Measurements from ENCODE around the gene BTNL9.

BTNL9 gene

DNA sequence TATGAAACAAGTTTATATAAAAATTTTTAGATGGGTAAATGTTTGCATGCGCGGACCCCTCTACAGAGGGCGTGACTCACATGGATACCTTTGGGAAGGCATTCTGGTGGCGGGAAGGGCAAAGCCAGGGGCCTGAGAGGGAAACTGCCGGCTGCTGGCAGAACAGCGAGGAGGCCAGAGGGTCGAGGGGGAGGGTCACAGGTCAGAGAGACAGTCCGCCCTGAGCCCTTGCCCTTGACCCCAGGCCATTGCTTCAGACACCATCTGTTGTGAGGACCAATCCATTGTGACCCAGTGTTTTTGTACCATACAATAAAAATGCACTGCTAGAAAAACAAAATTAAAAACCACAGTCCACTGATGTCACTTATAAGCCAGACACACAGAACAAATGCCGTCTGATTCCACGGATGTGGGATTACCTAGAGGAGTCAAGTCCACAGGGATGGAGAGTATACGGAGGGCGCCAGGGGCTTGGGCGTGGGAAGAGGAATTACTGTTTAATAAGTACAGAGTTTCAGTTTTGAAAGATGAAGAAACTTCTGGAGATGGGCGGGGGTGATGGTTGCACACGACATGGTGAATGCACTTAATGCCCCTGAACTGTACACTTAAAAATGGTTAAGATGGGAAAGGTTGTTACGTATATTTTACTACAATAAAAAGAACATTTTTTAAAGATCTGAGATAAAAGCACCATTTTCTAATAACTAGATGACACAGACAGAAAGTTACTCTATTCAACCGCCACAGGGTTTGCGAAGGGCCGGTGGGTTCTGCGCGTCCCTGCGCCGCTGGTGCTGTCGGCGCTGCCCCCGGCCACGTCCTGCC lies 12.0 kb downstream of the BTNL9 start:
- TF ChIP-seq CTCF (IDR thresholded peaks at IDR 0.05; ENCODE audit: extremely low read depth, missing control alignments) = no peak

GRCh38 chr5:181052672-181053487 lies 12.8 kb downstream of the BTNL9 start:
- DNase-seq (ENCODE audit: low spot score) = peak; percentile 56
- no peak for TF ChIP-seq CTCF (IDR thresholded peaks at IDR 0.05; ENCODE audit: extremely low read depth, missing control alignments)

More for the DNA sequence above, 12.0 kb downstream of the BTNL9 start:
- DNase-seq (ENCODE audit: low spot score) = no peak

DNA sequence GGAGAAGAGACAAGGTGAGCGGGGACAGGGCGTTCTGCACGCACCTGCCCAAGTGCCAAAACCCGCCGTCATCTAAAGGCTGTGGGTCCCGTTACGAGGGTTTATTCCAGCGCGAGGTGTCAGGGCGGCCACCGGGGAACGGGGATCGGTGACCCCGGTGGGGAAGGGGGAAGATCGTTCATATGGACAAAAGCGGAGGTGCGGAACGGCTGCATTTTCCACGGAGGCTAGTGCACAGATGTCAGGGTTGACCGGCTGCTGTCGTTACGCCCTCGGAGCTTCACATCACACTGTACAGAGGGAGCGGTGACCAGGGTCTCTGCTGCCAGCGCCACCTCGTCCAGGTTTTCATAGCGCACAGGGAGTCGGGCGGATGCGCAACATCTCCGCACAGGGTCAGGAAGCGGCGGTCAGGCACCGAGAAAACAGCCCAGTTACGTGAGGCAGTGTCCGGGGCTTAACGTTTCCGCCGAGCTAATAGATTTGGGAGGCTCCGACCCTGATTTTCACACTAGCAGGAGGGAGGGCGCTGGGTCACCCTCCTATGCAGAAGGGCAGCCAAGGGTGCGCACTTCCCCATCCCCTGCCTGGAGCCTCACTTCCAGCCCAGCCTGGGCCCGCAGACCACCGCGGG lies 13.5 kb downstream of the BTNL9 start:
- no peak for TF ChIP-seq CTCF (IDR thresholded peaks at IDR 0.05; ENCODE audit: extremely low read depth, missing control alignments)
- DNase-seq (ENCODE audit: low spot score) = no peak

DNA sequence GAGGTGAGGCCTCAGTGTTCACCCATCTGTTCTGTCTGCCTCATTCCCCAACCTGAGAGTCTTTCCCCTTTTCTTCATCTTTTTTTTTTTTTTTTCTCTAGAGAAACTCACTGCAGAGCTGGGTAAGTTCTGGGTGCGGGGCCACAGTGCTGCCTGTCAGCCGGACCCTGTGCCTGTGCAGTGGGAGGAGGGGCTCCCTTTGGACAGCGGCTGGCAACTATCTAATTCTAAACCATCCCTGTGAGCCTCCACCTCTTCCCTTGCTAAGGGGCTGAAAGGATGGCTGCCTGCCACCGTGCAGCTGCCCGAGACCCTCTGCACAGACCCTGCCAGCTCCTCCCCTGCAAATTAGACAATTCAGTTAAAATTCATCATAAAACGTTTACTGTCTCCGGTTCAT lies 14.1 kb downstream of the BTNL9 start:
- no peak for DNase-seq (ENCODE audit: low spot score)
- TF ChIP-seq CTCF (IDR thresholded peaks at IDR 0.05; ENCODE audit: extremely low read depth, missing control alignments) = no peak

DNA sequence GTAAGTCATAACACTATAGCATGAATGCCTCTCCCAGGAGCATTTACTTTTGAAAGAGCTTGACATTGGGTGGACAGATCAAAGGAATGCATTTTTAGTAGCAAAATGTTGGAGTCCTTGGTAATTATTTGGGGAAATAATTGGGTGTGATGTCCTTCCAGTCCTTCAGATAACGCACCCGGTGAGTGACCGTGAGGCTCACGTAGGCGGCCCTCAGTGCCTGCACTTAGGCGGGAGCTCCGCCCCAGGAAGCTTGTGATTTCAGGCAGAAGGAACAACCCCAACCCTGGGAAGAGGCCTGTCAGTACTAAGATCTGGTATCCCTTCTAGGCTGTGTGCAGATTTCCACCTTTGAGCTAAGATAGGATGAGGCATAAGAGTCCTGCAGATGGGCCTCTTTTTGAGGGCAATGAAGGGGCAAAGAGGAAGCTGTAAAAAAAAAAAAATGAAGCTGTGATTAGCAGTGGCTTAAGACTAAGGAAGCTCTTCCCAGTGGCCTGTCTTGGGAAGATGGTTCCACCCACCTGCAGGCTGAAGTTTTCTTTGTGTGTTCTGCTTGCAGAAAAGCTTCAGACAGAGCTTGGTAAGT lies 14.9 kb downstream of the BTNL9 start:
- TF ChIP-seq CTCF (IDR thresholded peaks at IDR 0.05; ENCODE audit: extremely low read depth, missing control alignments) = no peak
- DNase-seq (ENCODE audit: low spot score) = peak; percentile 10

- DNase-seq (ENCODE audit: low spot score) = peak; percentile 8
- TF ChIP-seq CTCF (IDR thresholded peaks at IDR 0.05; ENCODE audit: extremely low read depth, missing control alignments) = no peak
Measured at GRCh38 chr5:181056431-181056830, 16.4 kb downstream of the BTNL9 start.

Data from GM20000 (cell line).